Medulla oblongata (tissue), 1 donor: Measurements from ENCODE around the gene IL17RA.

Source experiments
- DNase-seq: peaks from one replicate; pipeline ENCODE4 v3.0.0-alpha.2; 2015; ENCODE audit errors: extremely low spot score

Gene IL17RA

DNA sequence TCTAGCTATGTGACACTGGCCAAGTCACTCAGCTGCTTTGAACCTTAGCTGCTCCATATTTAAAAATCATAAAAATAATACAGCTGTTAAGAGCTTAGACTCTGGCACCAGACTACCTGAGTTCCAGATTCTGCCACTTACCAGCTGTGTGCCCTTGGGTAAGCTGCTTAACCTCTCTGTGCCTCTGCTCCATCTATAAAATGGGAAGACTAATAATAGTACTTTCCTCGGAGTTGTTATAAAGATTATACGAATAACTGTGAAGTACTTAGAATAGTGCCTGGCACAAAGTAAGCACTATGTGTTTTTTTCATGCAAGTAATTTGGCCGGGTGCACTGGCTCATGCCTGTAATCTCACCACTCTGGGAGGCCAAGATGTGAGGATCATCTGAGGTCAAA is 72.9 kb downstream of the IL17RA start:
- no peak for DNase-seq

DNA sequence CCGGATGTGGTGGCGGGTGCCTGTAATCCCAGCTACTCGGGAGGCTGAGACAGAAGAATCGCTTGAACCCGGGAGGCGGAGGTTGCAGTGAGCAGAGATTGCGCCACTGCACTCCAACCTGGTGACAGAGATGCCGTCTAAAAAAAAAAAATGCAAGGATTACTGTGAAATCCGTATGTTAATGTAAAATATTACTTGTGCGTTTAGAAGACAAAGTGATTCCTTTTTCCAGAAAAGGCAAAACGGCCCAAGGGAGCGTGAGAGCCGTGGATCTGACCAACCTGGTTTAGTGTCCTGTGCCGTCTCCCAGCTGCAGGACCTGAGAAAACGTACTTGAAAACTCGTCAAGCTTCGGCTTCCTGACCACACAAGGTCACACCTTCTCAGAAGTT is 73.4 kb downstream of the IL17RA start:
- DNase-seq: no peak

DNA sequence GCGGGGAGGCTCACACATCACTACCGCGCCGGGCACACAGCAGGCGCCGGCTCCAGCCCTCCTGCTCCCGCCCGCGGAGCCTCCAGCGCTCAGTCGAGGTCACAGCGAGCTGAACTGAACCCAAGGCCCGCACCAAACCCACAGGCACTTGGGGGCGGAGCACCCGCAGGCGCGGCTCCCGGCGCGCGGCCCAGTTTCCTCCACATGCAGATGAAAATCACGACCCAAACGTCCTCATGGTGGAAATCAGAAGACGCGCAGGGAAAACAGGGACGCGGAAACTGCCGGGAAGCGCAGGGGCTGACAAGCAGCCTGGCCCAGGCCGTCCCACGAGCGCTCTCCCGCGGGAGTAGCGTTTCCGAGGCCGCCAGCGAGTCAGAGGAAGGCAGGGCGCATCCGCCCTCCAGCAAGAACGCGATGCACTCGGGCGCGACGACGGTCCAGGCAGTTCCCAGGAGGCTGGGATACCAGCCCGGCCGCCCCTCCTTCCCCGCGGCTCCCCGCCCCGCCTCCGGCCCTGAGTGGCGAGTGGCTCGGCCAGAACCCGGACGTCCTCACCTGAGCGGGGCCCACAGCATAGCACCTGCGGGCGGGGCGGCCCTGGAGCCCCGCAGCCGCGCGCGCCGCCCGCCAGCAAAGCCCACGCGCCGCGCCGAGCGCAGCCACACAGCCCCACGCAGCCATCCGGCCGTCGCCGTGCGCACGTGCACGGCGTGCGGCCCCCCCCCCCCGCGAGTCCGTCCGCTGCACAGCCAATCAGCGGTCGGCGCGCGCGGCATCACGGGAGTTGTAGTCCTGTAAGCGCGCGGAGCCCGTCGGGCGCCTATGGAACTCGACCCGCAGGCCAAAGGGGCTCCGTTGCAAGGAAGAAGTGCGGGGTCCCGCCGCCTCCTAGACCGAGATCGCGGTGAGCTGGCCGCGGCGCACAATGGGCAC is 74.0 kb downstream of the IL17RA start, which contains the start of gene HDHD5:
Gene HDHD5, minus strand, starts transcription at position 710 of the 936 bp plus-strand sequence. Its CDS starts 26 bp downstream, at position 684.
- DNase-seq: peak; percentile 85

DNA sequence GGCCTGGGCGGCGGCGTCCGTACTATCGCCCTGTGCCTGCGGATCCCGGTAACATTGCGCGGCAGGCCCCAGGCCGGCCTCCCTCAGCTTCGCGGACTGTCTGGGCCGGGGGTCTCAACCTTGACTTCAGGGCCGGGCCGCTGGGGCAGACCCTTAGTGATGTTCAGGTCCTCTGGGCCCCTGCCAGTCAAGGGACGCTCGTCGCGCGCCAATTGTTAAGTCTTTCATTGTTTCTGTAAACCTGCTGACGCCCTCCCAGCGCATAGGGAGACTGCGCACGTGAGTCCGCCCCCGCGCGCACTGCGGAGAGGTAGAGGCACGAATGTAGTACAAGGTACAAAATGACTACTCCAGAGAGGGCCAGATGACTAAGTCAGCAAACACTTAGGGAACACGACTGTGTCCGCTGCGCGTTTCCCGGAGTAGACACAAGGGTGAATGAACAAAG is 74.7 kb downstream of the IL17RA start:
- peak; percentile 44 for DNase-seq

DNA sequence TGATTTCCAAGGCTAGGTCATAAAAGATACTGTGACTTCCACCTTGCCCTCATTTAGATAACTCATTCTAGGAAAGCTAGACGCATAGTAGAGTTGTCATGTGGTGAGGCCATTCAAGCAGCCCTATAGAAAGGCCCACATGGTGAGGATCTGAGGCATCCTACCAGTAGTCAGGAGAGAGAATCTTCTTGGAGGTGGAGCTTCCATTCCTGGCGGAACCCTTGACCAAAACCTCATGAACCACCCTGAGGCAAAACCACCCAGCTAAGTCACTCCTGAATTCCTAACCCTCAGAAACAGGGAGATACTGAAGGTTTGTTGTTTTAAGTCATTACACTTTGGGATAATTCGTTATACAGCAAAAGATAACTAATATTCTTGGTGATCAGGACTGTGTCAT is 77.2 kb downstream of the IL17RA start:
- no peak for DNase-seq

DNA sequence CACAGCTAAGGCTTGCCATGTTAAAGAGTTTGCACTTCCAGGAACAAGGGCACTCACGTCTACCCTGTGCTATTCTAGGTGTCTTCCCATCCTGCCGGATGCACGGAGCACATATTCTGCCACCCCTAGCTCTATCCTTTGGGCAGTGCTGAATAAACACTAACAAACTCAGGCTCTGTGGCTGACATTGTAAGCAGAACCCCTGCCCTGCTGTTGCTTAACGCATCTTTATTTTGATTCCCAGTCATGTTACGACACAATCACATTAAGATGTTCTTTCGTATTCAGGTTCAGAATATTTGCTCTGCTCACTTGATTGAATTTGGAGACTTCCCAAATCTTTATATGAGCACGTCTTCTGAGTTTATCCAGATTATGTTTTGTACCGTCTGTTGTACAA is 77.9 kb downstream of the IL17RA start:
- no peak for DNase-seq

DNA sequence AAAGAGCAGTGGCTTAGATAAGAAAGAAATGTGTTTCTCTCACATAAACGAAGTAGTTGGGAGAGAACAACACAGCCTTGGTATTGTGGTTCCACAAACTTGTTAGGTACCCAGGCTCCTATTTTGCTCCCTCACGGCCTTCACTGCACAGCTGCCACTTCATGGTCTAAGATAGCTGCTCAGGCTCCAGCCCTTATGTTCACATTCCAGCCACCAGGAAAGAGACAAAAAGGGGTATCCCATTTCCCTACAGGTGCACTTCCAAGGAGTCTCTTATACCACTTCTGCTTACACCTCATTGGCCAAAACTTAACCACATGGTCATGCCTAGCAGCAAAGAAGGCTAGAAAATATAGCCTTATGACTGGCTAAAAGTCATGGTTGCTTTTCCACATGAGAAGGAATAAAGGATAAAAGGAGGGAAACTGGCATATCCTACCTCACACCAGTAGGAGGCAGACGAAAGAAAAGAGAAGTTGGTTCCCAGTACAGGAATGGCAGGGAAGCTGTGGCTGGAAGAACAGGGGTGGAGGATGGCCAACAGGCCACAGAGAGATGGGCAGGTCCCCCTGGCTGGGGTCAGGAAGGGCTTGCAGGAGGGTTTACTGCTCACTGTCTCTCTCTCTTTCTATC is 79.7 kb downstream of the IL17RA start:
- DNase-seq: no peak
